Stimulated activated naive CD8-positive, alpha-beta T cell treated with anti-CD3 and anti-CD28 coated beads, Interleukin-15, amount 100 ng/mL, for 72 hours (primary cell): ENCODE results near the gene FSIP1.

Experiments
- ATAC-seq: fragments of 150-1000 bp; cut with Tn5 transposase; 2 replicates; pipeline ENCODE4 v1.10.0; 2021; ENCODE audit warnings: mild to moderate bottlenecking, moderate library complexity
- DNase-seq, 2 donors: peaks; one replicate each; pipeline ENCODE4 v3.0.0; 2021 to 2022
- H3K27ac Mint-ChIP-seq, 2 donors: one replicate each; pipeline ENCODE4 v1.8.0; 2022; ENCODE audit warnings: mild to moderate bottlenecking in 2 of 2, mixed read lengths in 2 of 2, moderate library complexity in 2 of 2
- H3K27me3 Mint-ChIP-seq: one replicate; pipeline ENCODE4 v1.8.0; 2022; ENCODE audit warnings: mixed read lengths
- H3K4me1 Mint-ChIP-seq: one replicate; pipeline ENCODE4 v1.8.0; 2022; ENCODE audit warnings: mild to moderate bottlenecking, mixed read lengths
- H3K4me3 Mint-ChIP-seq, 2 donors: one replicate each; pipeline ENCODE4 v1.8.0; 2022; ENCODE audit warnings: mild to moderate bottlenecking in 2 of 2, mixed read lengths in 2 of 2, moderate library complexity in 1 of 2
- H3K9me3 Mint-ChIP-seq, 2 donors: one replicate each; pipeline ENCODE4 v1.8.0; 2022; ENCODE audit warnings: mixed read lengths in 2 of 2

The FSIP1 gene

GRCh38 chr15:39598958-39599845, 183.4 kb downstream of the FSIP1 start:
- no peaks in the 10 kb centered on the region for H3K27me3 Mint-ChIP-seq
- no peaks in the 10 kb centered on the region for H3K9me3 Mint-ChIP-seq
- H3K4me1 Mint-ChIP-seq = peaks cover under 1% of the 10 kb centered on the region
- H3K27ac Mint-ChIP-seq = no peak overlapping the region
- H3K4me3 Mint-ChIP-seq = no peak overlapping the region
- DNase-seq = no peak
- ATAC-seq = no peak

- H3K4me3 Mint-ChIP-seq = no peak overlapping the region
- H3K27me3 Mint-ChIP-seq = no peaks in the 10 kb centered on the region
- no peak overlapping the region for H3K27ac Mint-ChIP-seq
- no peak for ATAC-seq
- H3K4me1 Mint-ChIP-seq = peaks cover 6% of the 10 kb centered on the region
- no peak for DNase-seq
- no peaks in the 10 kb centered on the region for H3K9me3 Mint-ChIP-seq
Observed at GRCh38 chr15:39598186-39598850, 184.3 kb downstream of the FSIP1 start.

GRCh38 chr15:39597751-39598185, 184.9 kb downstream of the FSIP1 start:
- Mint-ChIP-seq H3K4me3 (no peak overlapping the region), H3K4me1 (peaks cover 6% of the 10 kb centered on the region), H3K9me3 (no peaks in the 10 kb centered on the region), H3K27ac (no peak overlapping the region), H3K27me3 (no peaks in the 10 kb centered on the region)
- no peak for DNase-seq
- ATAC-seq = no peak

- Mint-ChIP-seq H3K4me3 (no peak overlapping the region), H3K27me3 (no peaks in the 10 kb centered on the region), H3K4me1 (peaks cover 6% of the 10 kb centered on the region), H3K9me3 (no peaks in the 10 kb centered on the region), H3K27ac (no peak overlapping the region)
- no peak for DNase-seq
- ATAC-seq = no peak
Observed at GRCh38 chr15:39597336-39597735, 185.3 kb downstream of the FSIP1 start.

- Mint-ChIP-seq H3K4me1 (peaks cover 6% of the 10 kb centered on the region), H3K9me3 (no peaks in the 10 kb centered on the region)
- no peak for DNase-seq
Observed at GRCh38 chr15:39596358-39597051, 186.1 kb downstream of the FSIP1 start.

GRCh38 chr15:39595338-39596221, 187.1 kb downstream of the FSIP1 start:
- ATAC-seq (no peak), DNase-seq (no peak)
- Mint-ChIP-seq H3K27me3 (no peaks in the 10 kb centered on the region), H3K4me1 (peaks cover 6% of the 10 kb centered on the region), H3K9me3 (no peaks in the 10 kb centered on the region), H3K27ac (no peak overlapping the region), H3K4me3 (no peak overlapping the region)

More at GRCh38 chr15:39596358-39597051, 186.1 kb downstream of the FSIP1 start:
- Mint-ChIP-seq H3K27ac (no peak overlapping the region), H3K4me3 (no peak overlapping the region), H3K27me3 (no peaks in the 10 kb centered on the region)
- no peak for ATAC-seq

GRCh38 chr15:39594446-39595337, 187.9 kb downstream of the FSIP1 start:
- no peak for ATAC-seq
- no peaks in the 10 kb centered on the region for H3K27me3 Mint-ChIP-seq
- no peak for DNase-seq

GRCh38 chr15:39593656-39594445, 188.8 kb downstream of the FSIP1 start:
- H3K27ac Mint-ChIP-seq = peak overlapping the region in 1 of 2 donors; percentile 85
- peaks cover 6% of the 10 kb centered on the region for H3K4me1 Mint-ChIP-seq
- ATAC-seq (peak; percentile 60), DNase-seq (no peak)
- no peaks in the 10 kb centered on the region for H3K9me3 Mint-ChIP-seq
- no peak overlapping the region for H3K4me3 Mint-ChIP-seq
- H3K27me3 Mint-ChIP-seq = no peaks in the 10 kb centered on the region

More at GRCh38 chr15:39594446-39595337, 187.9 kb downstream of the FSIP1 start:
- no peaks in the 10 kb centered on the region for H3K9me3 Mint-ChIP-seq
- no peak overlapping the region for H3K27ac Mint-ChIP-seq
- peaks cover 6% of the 10 kb centered on the region for H3K4me1 Mint-ChIP-seq
- H3K4me3 Mint-ChIP-seq = no peak overlapping the region

GRCh38 chr15:39593071-39593655, 189.5 kb downstream of the FSIP1 start:
- Mint-ChIP-seq H3K9me3 (no peaks in the 10 kb centered on the region), H3K27me3 (no peaks in the 10 kb centered on the region), H3K4me1 (peaks cover 6% of the 10 kb centered on the region), H3K4me3 (no peak overlapping the region), H3K27ac (no peak overlapping the region)
- DNase-seq (no peak), ATAC-seq (no peak)

- ATAC-seq = no peak
- no peak overlapping the region for H3K4me3 Mint-ChIP-seq
Observed at GRCh38 chr15:39592500-39592899, 190.1 kb downstream of the FSIP1 start.

GRCh38 chr15:39591896-39592315, 190.7 kb downstream of the FSIP1 start:
- H3K27ac Mint-ChIP-seq = peak overlapping the region in 1 of 2 donors; percentile 25
- H3K4me1 Mint-ChIP-seq = peaks cover 6% of the 10 kb centered on the region
- no peak overlapping the region for H3K4me3 Mint-ChIP-seq
- no peak for DNase-seq
- no peak for ATAC-seq
- H3K27me3 Mint-ChIP-seq = no peaks in the 10 kb centered on the region
- no peaks in the 10 kb centered on the region for H3K9me3 Mint-ChIP-seq

More at GRCh38 chr15:39592500-39592899, 190.1 kb downstream of the FSIP1 start:
- no peaks in the 10 kb centered on the region for H3K27me3 Mint-ChIP-seq
- no peaks in the 10 kb centered on the region for H3K9me3 Mint-ChIP-seq
- peaks cover 6% of the 10 kb centered on the region for H3K4me1 Mint-ChIP-seq
- DNase-seq = no peak
- no peak overlapping the region for H3K27ac Mint-ChIP-seq

- no peaks in the 10 kb centered on the region for H3K27me3 Mint-ChIP-seq
- peak overlapping the region; percentile 0 to 25 for H3K27ac Mint-ChIP-seq
- no peak for ATAC-seq
- DNase-seq = no peak
- no peaks in the 10 kb centered on the region for H3K9me3 Mint-ChIP-seq
- no peak overlapping the region for H3K4me3 Mint-ChIP-seq
- peaks cover 6% of the 10 kb centered on the region for H3K4me1 Mint-ChIP-seq
Observed at GRCh38 chr15:39591141-39591895, 191.3 kb downstream of the FSIP1 start.
